H1 (cell line): ENCODE measurements around the gene ANAPC13. TPM values are rescaled to one million over a fixed set of nuclear protein-coding genes. Genes with fewer than 3 reads are reported as not detected.

Experiments used
- CTCF ChIA-PET: fragments of 300-600 bp; sonication (Branson Sonifier 250); formaldehyde crosslinking; loops from one replicate; lab custom pipeline; 2021; ENCODE audit not compliant: partially characterized antibody; lab: Charles Lee
- POLR2A ChIA-PET: fragments of 300-600 bp; sonication (Branson Sonifier 250); formaldehyde crosslinking; loops from one replicate; lab custom pipeline; 2021; ENCODE audit warnings: inconsistent platforms; ENCODE audit not compliant: partially characterized antibody; lab: Charles Lee
- DNase-seq, 2 experiments: peaks; one replicate each; pipeline versions ENCODE4 v3.0.0 to v3.0.0-alpha.2; 2010 to 2022; ENCODE audit warnings: low spot score in 2 of 2, low read depth in 1 of 2, mixed read lengths in 1 of 2
- FAIRE-seq: peaks from 2 replicates; lab custom pipeline; 2011; peaks lifted over from hg19 to GRCh38; lab: Jason Lieb, UNC
- H2AFZ ChIP-seq: 2 replicates; pipeline ENCODE4 v1.8.1; 2012; ENCODE audit warnings: low read length, inconsistent platforms
- H2AK5ac ChIP-seq: 2 replicates; pipeline ENCODE4 v1.6.1; 2013; ENCODE audit warnings: low read depth, low read length
- H2BK120ac ChIP-seq: replicated peaks from 2 replicates; pipeline ENCODE3; 2013; ENCODE audit warnings: low read depth, low read length, inconsistent platforms
- H2BK12ac ChIP-seq: 2 replicates; pipeline ENCODE4 v1.6.1; 2013; ENCODE audit warnings: low read depth, low read length
- H2BK15ac ChIP-seq: 2 replicates; pipeline ENCODE4 v1.6.1; 2013; ENCODE audit warnings: low read length
- H2BK20ac ChIP-seq: 2 replicates; pipeline ENCODE4 v1.6.1; 2013; ENCODE audit warnings: low read length
- H2BK5ac ChIP-seq: 2 replicates; pipeline ENCODE4 v1.6.1; 2013; ENCODE audit warnings: low read depth, low read length
- H3K14ac ChIP-seq: 2 replicates; pipeline ENCODE4 v1.6.1; 2013; ENCODE audit warnings: inconsistent platforms; ENCODE audit not compliant: insufficient read length
- H3K18ac ChIP-seq: 2 replicates; pipeline ENCODE4 v1.6.1; 2013; ENCODE audit warnings: low read length; ENCODE audit errors: extremely low read depth
- H3K23ac ChIP-seq: 2 replicates; pipeline ENCODE4 v1.6.1; 2013; ENCODE audit warnings: inconsistent platforms; ENCODE audit not compliant: insufficient read length
- H3K23me2 ChIP-seq: 2 replicates; pipeline ENCODE4 v1.6.1; 2013; ENCODE audit warnings: low read depth, low read length
- H3K27ac ChIP-seq: 2 replicates; pipeline ENCODE4 v1.6.1; 2011; ENCODE audit warnings: low read depth, low read length, inconsistent platforms
- H3K27me3 ChIP-seq, 4 experiments: replicated peaks in 1 of 4; 1 replicate in 1 of 4; 2 replicates in 3 of 4; pipeline versions ENCODE4 v1.6.1 to v1.8.1; 2011 to 2013; ENCODE audit warnings: low read length in 3 of 4, mild to moderate bottlenecking in 3 of 4, inconsistent platforms in 2 of 4, mixed read lengths in 2 of 4, moderate library complexity in 1 of 4; ENCODE audit not compliant: control insufficient read depth in 3 of 4, insufficient read depth in 3 of 4; ENCODE audit errors: extremely low read depth in 1 of 4
- H3K36me3 ChIP-seq, 4 experiments: 2 replicates each; pipeline versions ENCODE4 v1.6.1 to v1.8.1; 2011 to 2013; ENCODE audit warnings: mild to moderate bottlenecking in 4 of 4, low read length in 3 of 4, moderate library complexity in 2 of 4, control low read depth in 1 of 4, inconsistent platforms in 1 of 4; ENCODE audit not compliant: insufficient read depth in 4 of 4, control insufficient read depth in 2 of 4
- H3K4ac ChIP-seq: replicated peaks from 2 replicates; pipeline ENCODE3; 2013; ENCODE audit warnings: low read length, low read depth, mixed read lengths, inconsistent platforms; ENCODE audit not compliant: insufficient read length
- H3K4me1 ChIP-seq, 4 experiments: replicated peaks in 1 of 4; 1 replicate in 1 of 4; 2 replicates in 3 of 4; pipeline versions ENCODE4 v1.6.1 to v1.8.1; 2011 to 2013; ENCODE audit warnings: low read length in 3 of 4, inconsistent platforms in 2 of 4, mixed read lengths in 1 of 4; ENCODE audit not compliant: insufficient read depth in 4 of 4, control insufficient read depth in 3 of 4
- H3K4me2 ChIP-seq, 2 experiments: 2 replicates each; pipeline versions ENCODE4 v1.6.1 to v1.8.1; 2011 to 2013; ENCODE audit warnings: low read depth in 2 of 2, low read length in 2 of 2, control low read depth in 1 of 2, inconsistent platforms in 1 of 2, mild to moderate bottlenecking in 1 of 2; ENCODE audit not compliant: insufficient read depth in 1 of 2
- H3K4me3 ChIP-seq, 4 experiments: fragments of 200-600, 300-600 bp in 1 of 4; sonication (generic), shearing (Covaris generic), sonication (Bioruptor Twin) in 1 of 4; 2 replicates each; pipeline versions ENCODE4 v1.5.1 to v1.8.1; 2011 to 2016; ENCODE audit warnings: low read length in 4 of 4, low read depth in 3 of 4, control low read depth in 2 of 4, inconsistent platforms in 2 of 4, mild to moderate bottlenecking in 2 of 4, mixed read lengths in 1 of 4, moderate library complexity in 1 of 4; ENCODE audit not compliant: insufficient read depth in 2 of 4; ENCODE audit errors: extremely low read depth in 1 of 4
- H3K56ac ChIP-seq: replicated peaks from 2 replicates; pipeline ENCODE3; 2013; ENCODE audit warnings: low read depth, mild to moderate bottlenecking, mixed read lengths, low read length, inconsistent platforms; ENCODE audit not compliant: insufficient read length
- H3K79me1 ChIP-seq: 2 replicates; pipeline ENCODE4 v1.6.1; 2013; ENCODE audit warnings: low read depth, low read length, control low read depth
- H3K79me2 ChIP-seq, 2 experiments: 2 replicates each; pipeline versions ENCODE4 v1.6.1 to v1.8.1; 2012 to 2013; ENCODE audit warnings: low read length in 2 of 2, mild to moderate bottlenecking in 2 of 2, inconsistent platforms in 1 of 2; ENCODE audit not compliant: insufficient read depth in 2 of 2, control insufficient read depth in 1 of 2
- H3K9ac ChIP-seq, 4 experiments: replicated peaks in 1 of 4; 1 replicate in 1 of 4; 2 replicates in 3 of 4; pipeline versions ENCODE4 v1.6.1 to v1.8.1; 2011 to 2013; ENCODE audit warnings: low read depth in 3 of 4, low read length in 3 of 4, control low read depth in 2 of 4, mild to moderate bottlenecking in 2 of 4, moderate library complexity in 2 of 4, inconsistent platforms in 1 of 4; ENCODE audit errors: extremely low read depth in 1 of 4
- H3K9me3 ChIP-seq, 2 experiments: 2 replicates each; pipeline versions ENCODE4 v1.6.1 to v1.8.1; 2012 to 2013; ENCODE audit warnings: mild to moderate bottlenecking in 2 of 2, moderate library complexity in 2 of 2, control low read depth in 1 of 2, inconsistent platforms in 1 of 2, low read depth in 1 of 2, low read length in 1 of 2, mixed read lengths in 1 of 2; ENCODE audit not compliant: insufficient read depth in 2 of 2
- H4K20me1 ChIP-seq, 2 experiments: replicated peaks in 1 of 2; 2 replicates each; pipeline versions ENCODE3 to v1.8.1; 2011 to 2013; ENCODE audit warnings: inconsistent platforms in 2 of 2, low read length in 2 of 2, mild to moderate bottlenecking in 1 of 2; ENCODE audit not compliant: insufficient read depth in 2 of 2, control insufficient read depth in 1 of 2
- H4K5ac ChIP-seq: 2 replicates; pipeline ENCODE4 v1.6.1; 2013; ENCODE audit warnings: low read length, low read depth, mixed read lengths, inconsistent platforms; ENCODE audit not compliant: insufficient read length
- H4K8ac ChIP-seq: 2 replicates; pipeline ENCODE4 v1.8.0; 2013; ENCODE audit warnings: mild to moderate bottlenecking, moderate library complexity, low read length, inconsistent platforms; ENCODE audit not compliant: insufficient read depth; ENCODE audit errors: extremely low read depth
- H4K91ac ChIP-seq: replicated peaks from 2 replicates; pipeline ENCODE3; 2013; ENCODE audit warnings: low read length, mixed read lengths, inconsistent platforms; ENCODE audit not compliant: insufficient read length
- polyA plus RNA-seq, 7 experiments: library from polyadenylated mRNA; depleted of rRNA in 3 of 7; stranded (reverse) in 5 of 7; unstranded in 2 of 7; fragments of >200 nt in 5 of 7; fragments of 200-250 nt in 2 of 7; gene quantifications; 1 replicate in 5 of 7; 2 replicates in 1 of 7; 4 replicates in 1 of 7; pipeline versions ENCODE4 v1.2.1 to v1.2.3, GENCODE V29; 2011 to 2013; ENCODE audit warnings: missing spikeins in 2 of 7, mixed read lengths in 2 of 7
- total RNA-seq: library from RNA; stranded (reverse); fragmentation: NEBNext Ultra II Directional; extraction: Animal tissue kit (Norgen Biotek cat#: 25700); gene quantifications from 2 replicates; pipeline ENCODE4 v1.2.1, GENCODE V29; 2021
- TF ChIP-seq, protein P1 (sequence below): fragments of 300-600 bp; sonication (generic); IDR thresholded peaks from 2 replicates; pipeline ENCODE4 v1.7.1; 2012; ENCODE audit warnings: low read length, moderate library complexity, mild to moderate bottlenecking, inconsistent platforms; ENCODE audit not compliant: insufficient replicate concordance

The ANAPC13 gene
- total and polyA plus RNA-seq, 2 of the 8 experiments (the other 6 are each of a cell fraction or from before 2014, with no cell fraction given), result 33.3 to 34.0 TPM

DNA sequence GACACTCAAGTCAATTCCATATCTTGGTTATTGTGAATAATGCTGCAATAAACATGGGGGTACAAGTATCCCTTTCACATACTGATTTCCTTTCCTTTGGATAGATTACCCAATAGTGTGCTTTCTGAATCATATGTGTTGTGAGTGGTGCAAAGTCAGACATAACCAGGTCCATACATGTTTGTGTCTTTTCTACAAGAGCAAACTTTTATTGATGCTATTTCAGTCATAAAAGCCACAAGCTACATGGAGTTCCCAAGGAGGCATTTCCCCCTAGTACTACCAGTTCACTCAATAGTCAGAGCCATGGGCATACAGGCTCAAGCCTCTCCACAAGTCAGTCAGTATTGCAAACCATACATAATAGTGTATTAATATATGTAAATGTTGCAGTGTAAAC is 10.2 kb upstream of the ANAPC13 start:
- Histone ChIP-seq H3K27ac (no peak overlapping the region), H3K23me2 (no peaks in the 10 kb centered on the region), H3K23ac (no peak overlapping the region)
- TF ChIP-seq, protein P1, sequence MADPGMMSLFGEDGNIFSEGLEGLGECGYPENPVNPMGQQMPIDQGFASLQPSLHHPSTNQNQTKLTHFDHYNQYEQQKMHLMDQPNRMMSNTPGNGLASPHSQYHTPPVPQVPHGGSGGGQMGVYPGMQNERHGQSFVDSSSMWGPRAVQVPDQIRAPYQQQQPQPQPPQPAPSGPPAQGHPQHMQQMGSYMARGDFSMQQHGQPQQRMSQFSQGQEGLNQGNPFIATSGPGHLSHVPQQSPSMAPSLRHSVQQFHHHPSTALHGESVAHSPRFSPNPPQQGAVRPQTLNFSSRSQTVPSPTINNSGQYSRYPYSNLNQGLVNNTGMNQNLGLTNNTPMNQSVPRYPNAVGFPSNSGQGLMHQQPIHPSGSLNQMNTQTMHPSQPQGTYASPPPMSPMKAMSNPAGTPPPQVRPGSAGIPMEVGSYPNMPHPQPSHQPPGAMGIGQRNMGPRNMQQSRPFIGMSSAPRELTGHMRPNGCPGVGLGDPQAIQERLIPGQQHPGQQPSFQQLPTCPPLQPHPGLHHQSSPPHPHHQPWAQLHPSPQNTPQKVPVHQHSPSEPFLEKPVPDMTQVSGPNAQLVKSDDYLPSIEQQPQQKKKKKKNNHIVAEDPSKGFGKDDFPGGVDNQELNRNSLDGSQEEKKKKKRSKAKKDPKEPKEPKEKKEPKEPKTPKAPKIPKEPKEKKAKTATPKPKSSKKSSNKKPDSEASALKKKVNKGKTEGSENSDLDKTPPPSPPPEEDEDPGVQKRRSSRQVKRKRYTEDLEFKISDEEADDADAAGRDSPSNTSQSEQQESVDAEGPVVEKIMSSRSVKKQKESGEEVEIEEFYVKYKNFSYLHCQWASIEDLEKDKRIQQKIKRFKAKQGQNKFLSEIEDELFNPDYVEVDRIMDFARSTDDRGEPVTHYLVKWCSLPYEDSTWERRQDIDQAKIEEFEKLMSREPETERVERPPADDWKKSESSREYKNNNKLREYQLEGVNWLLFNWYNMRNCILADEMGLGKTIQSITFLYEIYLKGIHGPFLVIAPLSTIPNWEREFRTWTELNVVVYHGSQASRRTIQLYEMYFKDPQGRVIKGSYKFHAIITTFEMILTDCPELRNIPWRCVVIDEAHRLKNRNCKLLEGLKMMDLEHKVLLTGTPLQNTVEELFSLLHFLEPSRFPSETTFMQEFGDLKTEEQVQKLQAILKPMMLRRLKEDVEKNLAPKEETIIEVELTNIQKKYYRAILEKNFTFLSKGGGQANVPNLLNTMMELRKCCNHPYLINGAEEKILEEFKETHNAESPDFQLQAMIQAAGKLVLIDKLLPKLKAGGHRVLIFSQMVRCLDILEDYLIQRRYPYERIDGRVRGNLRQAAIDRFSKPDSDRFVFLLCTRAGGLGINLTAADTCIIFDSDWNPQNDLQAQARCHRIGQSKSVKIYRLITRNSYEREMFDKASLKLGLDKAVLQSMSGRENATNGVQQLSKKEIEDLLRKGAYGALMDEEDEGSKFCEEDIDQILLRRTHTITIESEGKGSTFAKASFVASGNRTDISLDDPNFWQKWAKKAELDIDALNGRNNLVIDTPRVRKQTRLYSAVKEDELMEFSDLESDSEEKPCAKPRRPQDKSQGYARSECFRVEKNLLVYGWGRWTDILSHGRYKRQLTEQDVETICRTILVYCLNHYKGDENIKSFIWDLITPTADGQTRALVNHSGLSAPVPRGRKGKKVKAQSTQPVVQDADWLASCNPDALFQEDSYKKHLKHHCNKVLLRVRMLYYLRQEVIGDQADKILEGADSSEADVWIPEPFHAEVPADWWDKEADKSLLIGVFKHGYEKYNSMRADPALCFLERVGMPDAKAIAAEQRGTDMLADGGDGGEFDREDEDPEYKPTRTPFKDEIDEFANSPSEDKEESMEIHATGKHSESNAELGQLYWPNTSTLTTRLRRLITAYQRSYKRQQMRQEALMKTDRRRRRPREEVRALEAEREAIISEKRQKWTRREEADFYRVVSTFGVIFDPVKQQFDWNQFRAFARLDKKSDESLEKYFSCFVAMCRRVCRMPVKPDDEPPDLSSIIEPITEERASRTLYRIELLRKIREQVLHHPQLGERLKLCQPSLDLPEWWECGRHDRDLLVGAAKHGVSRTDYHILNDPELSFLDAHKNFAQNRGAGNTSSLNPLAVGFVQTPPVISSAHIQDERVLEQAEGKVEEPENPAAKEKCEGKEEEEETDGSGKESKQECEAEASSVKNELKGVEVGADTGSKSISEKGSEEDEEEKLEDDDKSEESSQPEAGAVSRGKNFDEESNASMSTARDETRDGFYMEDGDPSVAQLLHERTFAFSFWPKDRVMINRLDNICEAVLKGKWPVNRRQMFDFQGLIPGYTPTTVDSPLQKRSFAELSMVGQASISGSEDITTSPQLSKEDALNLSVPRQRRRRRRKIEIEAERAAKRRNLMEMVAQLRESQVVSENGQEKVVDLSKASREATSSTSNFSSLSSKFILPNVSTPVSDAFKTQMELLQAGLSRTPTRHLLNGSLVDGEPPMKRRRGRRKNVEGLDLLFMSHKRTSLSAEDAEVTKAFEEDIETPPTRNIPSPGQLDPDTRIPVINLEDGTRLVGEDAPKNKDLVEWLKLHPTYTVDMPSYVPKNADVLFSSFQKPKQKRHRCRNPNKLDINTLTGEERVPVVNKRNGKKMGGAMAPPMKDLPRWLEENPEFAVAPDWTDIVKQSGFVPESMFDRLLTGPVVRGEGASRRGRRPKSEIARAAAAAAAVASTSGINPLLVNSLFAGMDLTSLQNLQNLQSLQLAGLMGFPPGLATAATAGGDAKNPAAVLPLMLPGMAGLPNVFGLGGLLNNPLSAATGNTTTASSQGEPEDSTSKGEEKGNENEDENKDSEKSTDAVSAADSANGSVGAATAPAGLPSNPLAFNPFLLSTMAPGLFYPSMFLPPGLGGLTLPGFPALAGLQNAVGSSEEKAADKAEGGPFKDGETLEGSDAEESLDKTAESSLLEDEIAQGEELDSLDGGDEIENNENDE, result no peak

More for the DNA sequence above, 10.2 kb upstream of the ANAPC13 start:
- Histone ChIP-seq H3K4me3 (no peak overlapping the region), H3K18ac (no peak overlapping the region), H4K20me1 (no peaks in the 10 kb centered on the region), H2BK12ac (no peak overlapping the region), H2BK15ac (no peak overlapping the region), H3K4me2 (no peak overlapping the region), H2BK120ac (no peak overlapping the region), H4K91ac (no peak overlapping the region), H3K79me1 (no peaks in the 10 kb centered on the region; the same call in 1 of the 2 replicates), H2BK5ac (no peak overlapping the region), H3K9ac (no peak overlapping the region), H3K27me3 (peaks cover 0 to 1% (median 0%) of the 10 kb centered on the region in 4 experiments; a peak in 1 of 7 replicates), H3K56ac (no peak overlapping the region), H3K9me3 (no peaks in the 10 kb centered on the region), H4K8ac (no peak overlapping the region), H3K36me3 (peaks cover 0 to 4% (median 0%) of the 10 kb centered on the region in 4 experiments; a peak in 2 of 8 replicates), H2AK5ac (no peak overlapping the region), H3K14ac (no peak overlapping the region), H3K79me2 (peaks cover 0 to 36% of the 10 kb centered on the region in 2 experiments; a peak in 2 of 4 replicates), H4K5ac (no peak overlapping the region), H2AFZ (no peak overlapping the region), H3K4me1 (no peaks in the 10 kb centered on the region), H3K4ac (no peak overlapping the region), H2BK20ac (no peak overlapping the region)
- ChIA-PET CTCF (interaction anchor here (0.6 to 1.7 kb wide), 2 partner anchors 9 to 405 kb away, joined by 3 to 5 read pairs; no protein-coding TSS in a partner anchor), POLR2A (no interaction called here)
- FAIRE-seq (no peak), DNase-seq (no peak)
